Right hindlimb (tissue), 1 donor: ENCODE results near the gene PPP2R2B.

Experiments used
- DNase-seq: peaks from one replicate; pipeline ENCODE4 v3.0.0-alpha.2; 2018

The PPP2R2B gene

DNA sequence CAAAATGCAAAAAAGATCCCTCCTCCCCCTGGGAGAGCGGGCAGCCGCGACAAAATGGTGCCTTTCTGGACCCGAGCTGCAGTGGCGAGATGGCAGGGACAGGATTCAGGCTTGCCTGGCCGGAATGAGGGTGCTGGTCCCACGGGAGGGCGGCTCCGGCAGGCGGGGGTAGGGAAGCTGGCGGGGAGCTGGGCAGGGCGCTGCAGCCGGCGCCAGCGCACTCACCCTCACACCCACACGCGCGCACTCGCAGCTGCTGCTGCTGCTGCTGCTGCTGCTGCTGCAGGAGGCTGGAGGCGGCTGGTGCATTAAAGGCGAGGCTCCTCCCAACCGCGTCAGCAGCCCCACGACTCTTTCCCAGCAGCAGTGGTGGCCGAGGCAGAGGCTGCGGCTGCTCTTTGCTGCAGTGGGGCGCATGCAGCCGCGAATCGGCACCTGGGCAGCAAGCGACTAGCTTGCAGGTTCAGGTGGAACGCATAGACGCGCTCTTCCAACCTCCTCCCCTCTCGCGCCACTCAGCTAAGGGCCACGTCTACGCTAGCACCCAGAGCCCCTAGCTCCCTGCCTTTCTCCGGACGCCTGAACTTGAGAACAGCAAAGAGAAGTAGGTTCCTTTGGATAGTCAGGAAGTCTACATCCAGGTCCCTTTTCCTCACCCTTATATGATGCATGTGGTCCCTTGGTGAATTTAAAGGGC, at the start of gene PPP2R2B:
Gene PPP2R2B, minus strand, starts transcription at position 282 of the 697 bp plus-strand sequence.
- DNase-seq, result peak; percentile 51

GRCh38 chr5:146924132-146924531, 45.6 kb upstream of the PPP2R2B start:
- no peak for DNase-seq

DNA sequence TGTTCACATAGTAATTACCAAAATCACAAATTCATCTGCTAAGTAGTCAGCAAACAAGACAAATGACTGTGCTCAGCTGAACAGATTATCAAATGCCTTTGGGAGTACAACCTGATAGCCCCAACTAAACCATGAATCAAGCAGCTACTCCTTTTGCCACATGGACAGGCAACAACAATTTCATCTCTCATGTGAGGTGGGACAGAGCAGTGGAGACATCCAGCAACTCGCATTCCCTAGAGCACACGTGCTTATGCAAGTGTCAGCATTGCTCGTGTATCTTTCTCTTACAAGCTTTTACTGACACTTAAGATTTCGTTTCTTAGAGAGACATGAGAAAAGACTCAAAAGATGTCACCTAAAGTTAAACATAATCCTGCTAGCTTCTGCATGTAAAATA, 42.7 kb upstream of the PPP2R2B start:
- no peak for DNase-seq

DNA sequence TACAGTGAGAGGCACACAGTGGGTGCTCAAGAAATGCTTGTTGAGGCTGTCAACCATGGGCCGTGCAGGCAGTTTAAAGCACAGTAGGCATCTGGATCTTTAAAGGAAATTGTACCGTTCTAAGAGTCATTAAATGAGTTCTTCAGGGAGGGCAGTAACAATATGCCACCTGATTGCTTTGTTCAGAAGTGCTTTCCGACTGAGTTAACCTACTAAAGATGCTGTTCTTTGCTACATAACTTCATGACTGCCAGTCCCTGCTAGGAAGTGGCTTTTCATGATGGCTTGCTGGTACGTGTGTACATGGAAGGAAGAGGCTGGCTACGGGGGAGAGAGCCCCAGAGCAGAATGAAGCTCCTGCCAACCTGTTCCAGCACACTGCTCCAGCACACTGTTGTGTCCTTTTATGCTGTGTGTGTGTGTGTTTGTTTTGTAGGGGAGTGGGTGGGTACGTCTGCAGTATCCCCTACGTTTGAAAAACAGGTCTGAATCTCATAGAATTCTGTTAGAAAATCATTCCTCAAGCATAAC, 41.9 kb upstream of the PPP2R2B start:
- no peak for DNase-seq

- no peak for DNase-seq
These were observed 40.7 kb upstream of the PPP2R2B start for GRCh38 chr5:146919304-146919703.

GRCh38 chr5:146917931-146918330, 39.4 kb upstream of the PPP2R2B start:
- DNase-seq, result no peak

DNA sequence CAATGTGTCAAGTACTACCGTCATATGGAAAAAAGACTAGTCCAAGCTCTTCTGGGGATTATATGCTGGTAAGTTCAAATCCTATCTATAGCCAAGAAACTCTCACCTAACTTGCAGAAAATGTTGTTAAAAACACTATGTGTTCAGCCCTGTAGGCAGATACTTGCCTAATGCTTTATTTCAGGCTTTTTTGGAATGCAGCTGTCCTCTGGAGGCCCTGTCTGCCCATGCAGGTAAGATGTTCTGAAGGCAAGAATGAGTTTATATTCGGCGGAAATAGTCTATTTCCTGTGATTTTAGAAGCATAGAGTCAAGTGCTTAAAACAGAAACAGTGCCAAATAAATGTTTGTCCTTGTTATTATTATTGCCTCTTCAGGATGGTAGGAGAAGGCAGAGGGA, 34.3 kb upstream of the PPP2R2B start:
- no peak for DNase-seq

- DNase-seq, result no peak
These were observed 31.7 kb upstream of the PPP2R2B start for GRCh38 chr5:146910239-146910638.

- no peak for DNase-seq
These were observed 30.9 kb upstream of the PPP2R2B start for GRCh38 chr5:146909255-146910068.

GRCh38 chr5:146906803-146907202, 28.2 kb upstream of the PPP2R2B start:
- DNase-seq, result no peak

DNA sequence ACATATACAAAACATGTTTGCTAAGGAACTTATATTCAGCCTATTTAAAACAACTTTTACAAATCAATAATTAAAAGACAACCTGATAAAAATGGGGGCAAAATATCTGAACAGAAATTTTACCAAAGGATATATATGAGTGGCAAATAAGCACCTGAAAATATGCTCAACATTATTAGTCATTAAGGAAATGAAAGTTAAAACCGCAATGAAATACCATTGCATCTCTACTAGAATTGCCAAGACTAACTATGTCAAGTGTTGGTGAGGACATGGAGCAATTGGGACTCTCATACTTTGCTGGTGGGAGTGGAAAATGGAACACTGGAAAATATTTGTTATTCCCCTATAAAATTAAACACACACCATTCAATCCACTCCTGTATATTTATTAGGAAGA, 26.3 kb upstream of the PPP2R2B start:
- DNase-seq, result no peak

GRCh38 chr5:146903789-146904188, 25.2 kb upstream of the PPP2R2B start:
- DNase-seq, result no peak

GRCh38 chr5:146902471-146902870, 23.9 kb upstream of the PPP2R2B start:
- no peak for DNase-seq

DNA sequence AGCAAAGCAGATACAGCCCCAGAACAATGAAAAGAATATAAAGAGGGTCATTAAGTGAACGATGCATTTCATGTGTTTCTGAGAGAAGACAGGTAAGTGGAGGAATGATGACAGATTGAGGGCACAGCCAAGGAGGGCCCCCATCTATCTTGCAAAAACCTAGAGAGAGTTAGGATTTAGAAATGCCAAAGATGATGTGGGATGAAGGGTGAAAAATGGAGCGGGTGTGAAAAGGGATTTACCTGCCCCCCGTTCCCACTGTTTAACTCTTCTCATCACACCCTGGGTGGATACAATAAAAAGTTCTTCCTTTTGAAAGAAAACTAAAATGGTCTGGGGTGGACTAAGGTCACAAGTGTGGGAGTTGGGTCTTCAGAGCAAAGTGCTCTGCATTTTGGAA, 18.5 kb upstream of the PPP2R2B start:
- no peak for DNase-seq

- DNase-seq, result no peak
These were observed 16.4 kb upstream of the PPP2R2B start for GRCh38 chr5:146894753-146895521.

GRCh38 chr5:146893991-146894390, 15.4 kb upstream of the PPP2R2B start:
- DNase-seq, result no peak

DNA sequence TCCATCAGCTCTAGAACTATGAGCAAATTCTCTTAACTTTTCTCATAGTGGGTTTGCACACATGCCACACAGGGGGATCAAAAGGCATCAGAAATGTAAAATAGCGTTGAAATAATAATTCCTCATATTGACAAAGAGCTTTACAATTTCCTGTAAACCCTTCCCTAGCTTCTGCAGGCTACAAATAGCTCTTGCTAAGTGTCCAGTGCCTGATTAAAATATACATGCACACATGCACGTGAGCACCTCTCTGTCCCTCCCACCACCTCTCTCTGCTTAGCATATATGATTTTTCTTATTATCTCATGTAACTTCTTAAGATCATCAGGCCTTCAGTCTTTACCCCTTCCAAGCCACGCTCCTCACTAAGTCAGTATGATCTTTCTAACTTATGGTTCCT, 13.7 kb upstream of the PPP2R2B start:
- DNase-seq, result no peak

DNA sequence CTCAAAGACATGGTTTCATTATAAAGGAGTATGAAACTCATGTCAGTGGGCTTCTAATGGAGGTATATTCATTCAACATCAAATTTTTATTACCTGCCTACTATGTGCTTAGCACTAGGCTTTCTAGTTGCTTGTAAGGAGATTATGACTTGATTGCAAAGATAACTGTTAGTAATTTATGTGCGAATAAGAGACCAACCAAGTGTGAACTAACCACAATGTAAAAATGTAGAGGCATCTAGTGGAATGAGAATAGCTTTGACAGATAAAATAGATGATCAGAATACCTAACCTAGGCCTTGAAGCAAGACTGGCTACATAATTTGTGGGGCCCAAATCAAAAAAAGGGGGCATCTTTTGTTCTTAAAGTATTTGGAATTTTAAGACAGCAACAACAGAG, 13.0 kb upstream of the PPP2R2B start:
- no peak for DNase-seq

DNA sequence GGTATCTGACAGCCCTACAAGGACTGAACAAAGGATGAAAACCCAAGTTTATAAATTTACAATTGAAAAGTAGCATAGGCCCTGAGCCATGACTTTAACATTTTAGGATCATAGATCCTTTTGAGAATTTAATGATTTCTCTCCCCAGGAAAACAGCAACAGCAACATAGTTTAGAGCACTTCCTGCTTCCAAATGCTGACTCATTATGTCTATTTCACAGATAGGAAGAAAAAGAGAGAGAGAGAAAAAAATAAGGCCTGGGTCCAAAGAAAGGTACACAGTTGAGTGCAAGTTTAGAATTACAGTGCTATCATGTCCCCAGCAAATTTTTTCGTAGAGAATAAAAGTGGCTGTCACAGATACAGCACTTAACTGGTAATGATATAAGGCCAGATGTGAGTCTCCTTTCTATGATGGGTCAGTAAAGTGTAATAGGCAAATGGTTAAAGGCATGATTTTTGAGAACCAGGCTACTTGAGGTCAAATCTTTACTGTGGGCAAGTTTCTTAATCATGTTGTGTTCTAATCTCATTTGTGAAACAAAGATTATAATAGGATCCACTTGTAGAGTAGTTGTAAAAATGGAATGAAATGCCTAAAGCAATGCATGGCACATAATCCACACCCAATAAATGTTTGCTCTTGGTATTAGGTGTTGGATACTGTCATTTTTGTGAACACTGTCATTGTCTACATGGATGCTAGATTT, 12.3 kb upstream of the PPP2R2B start:
- DNase-seq, result no peak

DNA sequence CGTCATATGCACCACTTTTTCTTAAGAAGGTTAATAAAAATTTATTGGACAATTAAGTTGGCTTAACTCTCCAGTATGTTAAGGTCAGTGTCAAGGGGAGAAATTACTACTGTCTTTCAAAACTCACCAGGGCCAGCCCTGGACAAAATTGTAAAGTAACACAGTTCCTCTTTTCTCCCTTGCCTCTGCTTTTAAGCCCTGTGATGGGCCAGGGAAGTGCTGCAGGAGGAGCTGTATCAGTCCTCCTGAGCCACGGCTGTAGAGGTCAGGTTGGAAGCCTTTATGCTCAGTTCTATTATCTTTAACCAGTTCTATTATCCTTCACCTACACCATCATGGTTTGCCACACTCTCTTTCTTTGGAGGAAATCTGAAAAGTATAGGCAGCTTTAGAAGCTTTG, 11.5 kb upstream of the PPP2R2B start:
- no peak for DNase-seq

DNA sequence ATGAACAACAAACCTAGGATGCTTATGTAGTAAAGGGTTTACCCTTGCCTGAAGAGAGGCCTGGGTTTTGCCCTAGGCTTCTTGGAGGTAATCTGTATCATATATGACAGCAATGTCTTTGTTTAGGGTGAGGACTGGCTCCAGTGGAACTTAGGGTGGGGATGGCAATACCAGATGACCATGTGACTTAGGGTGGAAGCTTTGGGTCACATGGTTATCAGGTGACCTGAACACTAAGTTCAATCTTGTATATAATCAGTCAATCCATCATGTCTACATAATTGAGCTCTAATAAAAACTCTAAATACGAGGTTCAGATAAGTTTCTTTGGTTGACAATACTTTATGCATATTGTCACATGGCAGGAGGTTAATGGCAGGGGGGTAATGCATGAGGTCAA, 10.6 kb upstream of the PPP2R2B start:
- DNase-seq, result no peak

- DNase-seq, result no peak
These were observed 9.9 kb upstream of the PPP2R2B start for GRCh38 chr5:146888351-146888978.
